HepG2 (cell line): ENCODE measurements around the gene CAVIN1. TPM values are rescaled to one million over a fixed set of nuclear protein-coding genes. Genes with fewer than 3 reads are reported as not detected.

Experiments used
- IRF9 ChIP-seq: sonication (generic); formaldehyde crosslinking; IDR thresholded peaks from 2 replicates; pipeline ENCODE4 v1.8.0; 2022; ENCODE audit warnings: missing genetic modification reagents, mild to moderate bottlenecking, borderline replicate concordance
- REXO4 ChIP-seq: sonication (generic); formaldehyde crosslinking; IDR thresholded peaks from 2 replicates; pipeline ENCODE4 v1.8.0; 2022; ENCODE audit warnings: missing genetic modification reagents, mild to moderate bottlenecking, borderline replicate concordance
- SMARCE1 ChIP-seq: fragments of 450-650 bp; IDR thresholded peaks from 2 replicates; pipeline ENCODE4 v1.6.1; 2017; ENCODE audit warnings: borderline replicate concordance
- TBX2 ChIP-seq: sonication (generic); formaldehyde crosslinking; IDR thresholded peaks from 2 replicates; pipeline ENCODE4 v1.5.0; 2020; ENCODE audit warnings: missing genetic modification reagents, mild to moderate bottlenecking, borderline replicate concordance
- ZNF24 ChIP-seq: fragments of 450-650 bp; IDR thresholded peaks from 2 replicates; pipeline ENCODE4 v1.6.1; 2017; ENCODE audit warnings: antibody characterized with exemption, mild to moderate bottlenecking
- ZNF260 ChIP-seq: sonication (generic); formaldehyde crosslinking; IDR thresholded peaks from 2 replicates; pipeline ENCODE4 v1.4.0; 2020; ENCODE audit warnings: missing genetic modification reagents, low read depth, mild to moderate bottlenecking, borderline replicate concordance
- polyA plus RNA-seq, 8 experiments: library from polyadenylated mRNA; depleted of rRNA in 3 of 8; stranded (reverse) in 7 of 8; unstranded in 1 of 8; fragments of >200 nt; fragmentation: Illumina TruSeq in 4 of 8; extraction: Trizol in 4 of 8; gene quantifications; 2 replicates each; pipeline versions ENCODE4 v1.2.1 to v1.2.3, GENCODE V29; 2011 to 2016; ENCODE audit warnings: low read depth in 4 of 8, missing spikeins in 1 of 8, mixed read lengths in 1 of 8; ENCODE audit not compliant: insufficient read depth in 1 of 8
- total RNA-seq, 5 experiments: library from RNA; depleted of rRNA; stranded (reverse); fragments of >200 nt; fragmentation: Illumina TruSeq; extraction: Trizol; gene quantifications; 2 replicates each; pipeline ENCODE4 v1.2.3, GENCODE V29; 2016; ENCODE audit warnings: low read depth in 1 of 5
- TF ChIP-seq, protein P1 (sequence below): IDR thresholded peaks from 2 replicates; pipeline ENCODE4 v1.6.1; 2016; ENCODE audit warnings: missing biosample characterization, missing genetic modification reagents, low read depth
- TF ChIP-seq, protein P2 (sequence below): sonication (generic); formaldehyde crosslinking; IDR thresholded peaks from 2 replicates; pipeline ENCODE4 v1.5.0; 2020; ENCODE audit warnings: mild to moderate bottlenecking, missing genetic modification reagents

Gene CAVIN1
- total and polyA plus RNA-seq, 2 of the 13 experiments (the other 11 are each of a cell fraction or from before 2014, with no cell fraction given) = 15.9 to 25.5 TPM

GRCh38 chr17:42423766-42424165, 710 bp upstream of the CAVIN1 start (continued):
- TF ChIP-seq, protein P1, sequence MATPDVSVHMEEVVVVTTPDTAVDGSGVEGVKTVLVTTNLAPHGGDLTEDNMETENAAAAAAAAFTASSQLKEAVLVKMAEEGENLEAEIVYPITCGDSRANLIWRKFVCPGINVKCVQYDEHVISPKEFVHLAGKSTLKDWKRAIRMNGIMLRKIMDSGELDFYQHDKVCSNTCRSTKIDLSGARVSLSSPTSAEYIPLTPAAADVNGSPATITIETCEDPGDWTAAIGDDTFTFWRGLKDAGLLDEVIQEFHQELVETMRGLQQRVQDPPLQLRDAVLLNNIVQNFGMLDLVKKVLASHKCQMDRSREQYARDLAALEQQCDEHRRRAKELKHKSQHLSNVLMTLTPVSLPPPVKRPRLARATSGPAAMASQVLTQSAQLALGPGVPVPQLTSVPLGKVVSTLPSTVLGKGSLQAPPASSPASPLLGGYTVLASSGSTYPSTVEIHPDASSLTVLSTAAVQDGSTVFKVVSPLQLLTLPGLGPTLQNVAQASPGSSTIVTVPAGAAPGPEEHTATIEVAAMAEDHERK (CRISPR knock-in tag) = no peak
- TF ChIP-seq IRF9 (CRISPR knock-in tag) (no peak), ZNF260 (CRISPR knock-in tag) (no peak), ZNF24 (no peak), SMARCE1 (no peak), TBX2 (CRISPR knock-in tag) (no peak), REXO4 (CRISPR knock-in tag) (no peak)
- TF ChIP-seq, protein P2, sequence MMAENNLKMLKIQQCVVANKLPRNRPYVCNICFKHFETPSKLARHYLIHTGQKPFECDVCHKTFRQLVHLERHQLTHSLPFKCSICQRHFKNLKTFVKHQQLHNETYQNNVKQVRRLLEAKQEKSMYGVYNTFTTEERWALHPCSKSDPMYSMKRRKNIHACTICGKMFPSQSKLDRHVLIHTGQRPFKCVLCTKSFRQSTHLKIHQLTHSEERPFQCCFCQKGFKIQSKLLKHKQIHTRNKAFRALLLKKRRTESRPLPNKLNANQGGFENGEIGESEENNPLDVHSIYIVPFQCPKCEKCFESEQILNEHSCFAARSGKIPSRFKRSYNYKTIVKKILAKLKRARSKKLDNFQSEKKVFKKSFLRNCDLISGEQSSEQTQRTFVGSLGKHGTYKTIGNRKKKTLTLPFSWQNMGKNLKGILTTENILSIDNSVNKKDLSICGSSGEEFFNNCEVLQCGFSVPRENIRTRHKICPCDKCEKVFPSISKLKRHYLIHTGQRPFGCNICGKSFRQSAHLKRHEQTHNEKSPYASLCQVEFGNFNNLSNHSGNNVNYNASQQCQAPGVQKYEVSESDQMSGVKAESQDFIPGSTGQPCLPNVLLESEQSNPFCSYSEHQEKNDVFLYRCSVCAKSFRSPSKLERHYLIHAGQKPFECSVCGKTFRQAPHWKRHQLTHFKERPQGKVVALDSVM (CRISPR knock-in tag) = peak; percentile 89
